Measurements from ENCODE around the gene HIGD1B. TPM values are rescaled to one million over a fixed set of nuclear protein-coding genes. Genes with fewer than 3 reads are reported as not detected.

HIGD1B gene
- total RNA-seq, 4 donors from 2014 or later: 1.8 to 6.6 (median 4.4) TPM

DNA sequence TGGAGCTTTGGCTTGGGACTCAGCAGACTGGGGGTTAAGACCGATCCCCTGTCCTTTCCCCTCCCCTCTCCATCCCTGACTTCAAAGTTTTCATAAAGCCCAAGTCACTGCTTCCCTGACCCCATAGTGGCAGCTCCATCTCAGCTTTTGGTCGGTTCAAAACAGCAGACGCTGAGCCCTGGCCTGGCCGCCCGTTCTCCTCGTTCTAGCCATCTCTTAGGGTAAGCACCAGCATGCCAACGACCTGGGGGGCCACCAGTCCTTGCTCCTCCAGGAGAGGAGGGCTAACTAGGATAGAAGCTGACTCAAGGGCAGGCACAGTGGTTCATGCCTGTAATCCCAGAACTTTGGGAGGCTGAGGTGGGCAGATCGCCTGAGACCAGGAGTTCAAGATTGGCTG is 1.5 kb upstream of the HIGD1B start:
- Histone ChIP-seq H3K4me3 (no peak overlapping the region), H3K9me3 (no peaks in the 10 kb centered on the region), H3K27me3 (peaks cover 0 to 5% (median 5%) of the 10 kb centered on the region in 3 donors), H3K27ac (peak overlapping the region in 1 of 4 donors; percentile 4), H3K36me3 (peaks cover 0 to 12% of the 10 kb centered on the region in 2 donors), H3K4me1 (no peaks in the 10 kb centered on the region)
- in situ Hi-C loops (cut with MboI; ENCODE audit: low sequenced_read_pairs in 4 of 4) (no loop called here), intact Hi-C loops (cut with DNase I; ENCODE audit: low total_unique reads) (no loop called here)
- DNase-seq (no peak), ATAC-seq (no peak)
- TF ChIP-seq CTCF (IDR thresholded peaks at IDR 0.05 in 4 of 5, conservative IDR thresholded peaks at IDR 0.05 in 1 of 5) (no peak), POLR2A (IDR thresholded peaks at IDR 0.05) (no peak)

- H3K36me3 ChIP-seq: peaks cover 0 to 33% of the 10 kb centered on the region in 2 donors
- no peak for DNase-seq
- H3K4me1 ChIP-seq: no peaks in the 10 kb centered on the region
- no peak for TF ChIP-seq CTCF (IDR thresholded peaks at IDR 0.05 in 4 of 5, conservative IDR thresholded peaks at IDR 0.05 in 1 of 5)
- no peak for TF ChIP-seq POLR2A (IDR thresholded peaks at IDR 0.05)
- peaks cover 0 to 5% (median 5%) of the 10 kb centered on the region in 3 donors for H3K27me3 ChIP-seq
- H3K4me3 ChIP-seq: peak overlapping the region in 2 of 4 donors; percentile 3 to 41
- no peaks in the 10 kb centered on the region for H3K9me3 ChIP-seq
- in situ Hi-C loops (cut with MboI; ENCODE audit: low sequenced_read_pairs in 4 of 4): no loop called here
- H3K27ac ChIP-seq: peak overlapping the region in 3 of 4 donors; percentile 34 to 54 (median 49)
- intact Hi-C loops (cut with DNase I; ENCODE audit: low total_unique reads): no loop called here
- no peak for ATAC-seq
Observed at GRCh38 chr17:44848257-44848795, 643 bp downstream of the HIGD1B start.

GRCh38 chr17:44848961-44849489 is 1.3 kb downstream of the HIGD1B start:
- H3K27me3 ChIP-seq: peaks cover 0 to 5% (median 5%) of the 10 kb centered on the region in 3 donors
- in situ Hi-C loops (cut with MboI; ENCODE audit: low sequenced_read_pairs in 4 of 4): no loop called here
- peak overlapping the region in 2 of 4 donors; percentile 7 to 54 for H3K27ac ChIP-seq
- intact Hi-C loops (cut with DNase I; ENCODE audit: low total_unique reads): no loop called here
- H3K9me3 ChIP-seq: no peaks in the 10 kb centered on the region
- TF ChIP-seq CTCF (IDR thresholded peaks at IDR 0.05 in 4 of 5, conservative IDR thresholded peaks at IDR 0.05 in 1 of 5): no peak
- H3K36me3 ChIP-seq: peaks cover 0 to 40% of the 10 kb centered on the region in 2 donors
- ATAC-seq (no peak), DNase-seq (no peak)
- H3K4me3 ChIP-seq: peak overlapping the region in 1 of 4 donors; percentile 41
- no peaks in the 10 kb centered on the region for H3K4me1 ChIP-seq

DNA sequence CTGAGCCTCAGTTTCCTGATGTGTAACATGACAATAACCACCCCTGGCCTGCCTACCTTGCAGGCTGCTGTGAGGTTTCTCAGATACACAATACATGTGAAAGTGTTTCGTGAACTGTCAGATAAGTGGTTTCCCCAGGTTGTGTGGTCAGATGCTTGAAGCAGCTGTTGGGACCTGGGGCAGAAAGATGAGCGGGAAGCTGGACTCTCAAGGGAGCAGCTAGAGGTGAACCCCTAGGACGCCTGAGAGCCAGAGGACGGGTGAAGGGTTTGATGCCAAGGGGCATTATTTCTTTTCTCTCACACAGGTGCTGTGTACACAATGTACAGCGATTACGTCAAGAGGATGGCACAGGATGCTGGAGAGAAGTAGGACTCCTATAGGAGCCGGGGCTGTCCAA is 2.3 kb downstream of the HIGD1B start:
- Histone ChIP-seq H3K27me3 (peaks cover 0 to 5% (median 5%) of the 10 kb centered on the region in 3 donors), H3K36me3 (peaks cover 0 to 50% of the 10 kb centered on the region in 2 donors), H3K27ac (peak overlapping the region; percentile 23 to 57 (median 28)), H3K4me1 (no peaks in the 10 kb centered on the region), H3K4me3 (no peak overlapping the region), H3K9me3 (no peaks in the 10 kb centered on the region)
- TF ChIP-seq CTCF (IDR thresholded peaks at IDR 0.05 in 4 of 5, conservative IDR thresholded peaks at IDR 0.05 in 1 of 5) (no peak), POLR2A (IDR thresholded peaks at IDR 0.05) (no peak)
- DNase-seq (no peak), ATAC-seq (no peak)
- in situ Hi-C loops (cut with MboI; ENCODE audit: low sequenced_read_pairs in 4 of 4) (no loop called here), intact Hi-C loops (cut with DNase I; ENCODE audit: low total_unique reads) (no loop called here)
